Ishikawa (cell line): ENCODE measurements around the gene AP5M1.

Source experiments
- EP300 ChIP-seq: IDR thresholded peaks from 2 replicates; pipeline ENCODE4 v1.6.1; 2012; ENCODE audit warnings: borderline replicate concordance
- YY1 ChIP-seq: IDR thresholded peaks from 2 replicates; pipeline ENCODE4 v1.6.1; 2012; ENCODE audit warnings: low read depth

DNA sequence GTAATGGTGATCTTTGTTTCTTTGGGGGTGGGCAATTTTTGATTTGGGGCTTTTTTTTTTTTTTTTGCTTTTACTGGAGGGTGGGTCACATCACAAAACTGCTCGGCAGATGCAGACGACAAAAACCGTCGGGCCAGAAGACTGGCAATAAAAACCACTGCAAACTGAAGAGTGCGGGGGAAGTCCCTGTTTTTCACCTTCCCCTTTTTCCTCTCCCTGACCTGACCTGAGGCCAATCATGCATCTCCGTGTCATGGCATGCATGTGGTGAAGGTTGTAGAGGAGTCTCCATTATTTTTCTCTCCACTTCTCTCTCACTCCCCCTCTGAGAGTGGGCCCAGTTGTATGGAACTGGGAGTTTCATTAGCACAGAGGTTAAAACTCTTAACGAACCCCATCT is 57.5 kb downstream of the AP5M1 start:
- TF ChIP-seq YY1 (no peak), EP300 (no peak)
